B cell (primary cell): ENCODE results near the gene LELP1. TPM values are rescaled to one million over a fixed set of nuclear protein-coding genes. Genes with fewer than 3 reads are reported as not detected.

Experiments used
- ATAC-seq: fragments of 200-7000 bp; cut with Tn5 transposase; one replicate; pipeline ENCODE4 v1.10.0; 2021; ENCODE audit warnings: low read depth, mild to moderate bottlenecking, moderate number of reproducible peaks, moderate library complexity
- CTCF ChIA-PET: fragments of 350-600 bp; sonication (Branson Sonifier 250); formaldehyde crosslinking; loops from one replicate; lab custom pipeline; 2021; ENCODE audit warnings: antibody characterized with exemption, inconsistent platforms; lab: Charles Lee
- POLR2A ChIA-PET: fragments of 350-600 bp; sonication (Branson Sonifier 250); formaldehyde crosslinking; loops from one replicate; lab custom pipeline; 2021; ENCODE audit warnings: antibody characterized with exemption; lab: Charles Lee
- DNase-seq: peaks from one replicate; pipeline ENCODE4 v3.0.0; 2013
- H2AFZ ChIP-seq: 2 replicates; pipeline ENCODE4 v1.6.1; 2012; ENCODE audit warnings: mild to moderate bottlenecking, low read depth, low read length; ENCODE audit not compliant: insufficient read depth, poor library complexity, severe bottlenecking
- H3K27ac ChIP-seq, 2 donors: 1 replicate in 1 of 2; 2 replicates in 1 of 2; pipeline ENCODE4 v1.5.1; 2012 to 2013; ENCODE audit warnings: low read length in 2 of 2, mild to moderate bottlenecking in 2 of 2, moderate library complexity in 1 of 2
- H3K27me3 ChIP-seq, 4 experiments: fragments of 200-600 bp in 1 of 4; sonication (generic) in 1 of 4; replicated peaks in 1 of 4; 1 replicate in 2 of 4; 2 replicates in 2 of 4; pipeline versions ENCODE4 v1.6.1 to v1.7.0; 2013 to 2016; ENCODE audit warnings: low read length in 3 of 4, mild to moderate bottlenecking in 2 of 4, mixed read lengths in 1 of 4, moderate library complexity in 1 of 4; ENCODE audit not compliant: insufficient read depth in 4 of 4, control insufficient read depth in 3 of 4; ENCODE audit errors: control extremely low read depth in 1 of 4
- H3K36me3 ChIP-seq, 2 experiments: replicated peaks in 1 of 2; 1 replicate in 1 of 2; 2 replicates in 1 of 2; pipeline versions ENCODE4 v1.6.1 to v1.7.1; 2013; ENCODE audit warnings: low read length in 1 of 2; ENCODE audit not compliant: insufficient read depth in 2 of 2, control insufficient read depth in 1 of 2; ENCODE audit errors: control extremely low read depth in 1 of 2, extremely low read depth in 1 of 2
- H3K4me1 ChIP-seq, 2 donors: fragments of 200-600 bp in 1 of 2; sonication (generic) in 1 of 2; 1 replicate in 1 of 2; 2 replicates in 1 of 2; pipeline versions ENCODE4 v1.5.1 to v1.6.1; 2013 to 2017; ENCODE audit warnings: low read length in 2 of 2; ENCODE audit not compliant: control insufficient read depth in 2 of 2, insufficient read depth in 2 of 2
- H3K4me2 ChIP-seq: replicated peaks from 2 replicates; pipeline ENCODE3; 2012; ENCODE audit warnings: mild to moderate bottlenecking, low read depth, low read length; ENCODE audit not compliant: poor library complexity, severe bottlenecking
- H3K4me3 ChIP-seq, 5 experiments: fragments of 200-600 bp in 1 of 5; sonication (generic) in 1 of 5; 1 replicate in 3 of 5; 2 replicates in 2 of 5; pipeline versions ENCODE4 v1.5.1 to v1.7.0; 2011 to 2016; ENCODE audit warnings: low read length in 4 of 5, mild to moderate bottlenecking in 4 of 5, low read depth in 2 of 5, control low read depth in 1 of 5, moderate library complexity in 1 of 5; ENCODE audit not compliant: insufficient read depth in 1 of 5; ENCODE audit errors: control extremely low read depth in 1 of 5, extremely low read depth in 1 of 5
- H3K79me2 ChIP-seq: fragments of 200-600 bp; sonication (generic); one replicate; pipeline ENCODE4 v1.6.0; 2016; ENCODE audit warnings: low read length; ENCODE audit not compliant: control insufficient read depth, insufficient read depth
- H3K9ac ChIP-seq: fragments of 200-600 bp; sonication (generic); 2 replicates; pipeline ENCODE4 v1.6.1; 2017; ENCODE audit warnings: mild to moderate bottlenecking, low read length, moderate library complexity
- H3K9me3 ChIP-seq, 3 donors: one replicate each; pipeline versions ENCODE4 v1.6.1 to v1.7.1; 2013; ENCODE audit warnings: low read length in 2 of 3; ENCODE audit not compliant: control insufficient read depth in 2 of 3, insufficient read depth in 1 of 3; ENCODE audit errors: control extremely low read depth in 1 of 3
- H4K20me1 ChIP-seq: 2 replicates; pipeline ENCODE4 v1.6.0; 2012; ENCODE audit warnings: mild to moderate bottlenecking, low read length; ENCODE audit not compliant: insufficient read depth, control insufficient read depth, poor library complexity, severe bottlenecking
- H3K27ac Mint-ChIP-seq: one replicate; pipeline ENCODE4 v1.8.0; 2021; ENCODE audit warnings: mixed read lengths
- H3K27me3 Mint-ChIP-seq: one replicate; pipeline ENCODE4 v1.8.0; 2021; ENCODE audit warnings: mixed read lengths
- H3K4me1 Mint-ChIP-seq: one replicate; pipeline ENCODE4 v1.8.0; 2021; ENCODE audit warnings: mixed read lengths
- H3K4me3 Mint-ChIP-seq: one replicate; pipeline ENCODE4 v1.8.0; 2021; ENCODE audit warnings: mixed read lengths
- H3K9me3 Mint-ChIP-seq: one replicate; pipeline ENCODE4 v1.8.0; 2022; ENCODE audit warnings: mixed read lengths; ENCODE audit not compliant: insufficient read depth
- EZH2 ChIP-seq: IDR thresholded peaks from 2 replicates; pipeline ENCODE4 v1.6.1; 2012; ENCODE audit warnings: borderline replicate concordance, low read depth, mild to moderate bottlenecking, moderate library complexity, low read length; ENCODE audit not compliant: insufficient read depth, poor library complexity, severe bottlenecking
- WGBS: methylation state at CpG from one replicate; pipeline ENCODE4 v1.1.5; 2013; ENCODE audit warnings: missing lambda C conversion rate; ENCODE audit not compliant: insufficient coverage; 5-methylcytosine and 5-hydroxymethylcytosine counted together
- intact Hi-C: fragments of 100-400 bp; cut with micrococcal nuclease; formaldehyde crosslinking; loops from one replicate; pipeline ENCODE4 v1.10.0; 2022
- polyA plus RNA-seq: library from polyadenylated mRNA; depleted of rRNA; stranded (reverse); fragments of >200 nt; gene quantifications from 2 replicates; pipeline ENCODE4 v1.2.3, GENCODE V29; 2012
- total RNA-seq, 2 donors: library from RNA; stranded (reverse); fragments of 120-200 nt in 1 of 2; gene quantifications; 1 replicate in 1 of 2; 2 replicates in 1 of 2; pipeline versions ENCODE4 v1.2.3 to v1.2.4, GENCODE V29; 2013 to 2022
- TF ChIP-seq, protein P1 (sequence below): fragments of 200-600 bp; IDR thresholded peaks from one replicate; pipeline ENCODE4 v1.8.0; 2022; ENCODE audit warnings: antibody characterized with exemption, mild to moderate bottlenecking

LELP1 gene
- total and polyA plus RNA-seq, 2 donors (not counting 1 experiment from before 2014, with no cell fraction given): not detected

DNA sequence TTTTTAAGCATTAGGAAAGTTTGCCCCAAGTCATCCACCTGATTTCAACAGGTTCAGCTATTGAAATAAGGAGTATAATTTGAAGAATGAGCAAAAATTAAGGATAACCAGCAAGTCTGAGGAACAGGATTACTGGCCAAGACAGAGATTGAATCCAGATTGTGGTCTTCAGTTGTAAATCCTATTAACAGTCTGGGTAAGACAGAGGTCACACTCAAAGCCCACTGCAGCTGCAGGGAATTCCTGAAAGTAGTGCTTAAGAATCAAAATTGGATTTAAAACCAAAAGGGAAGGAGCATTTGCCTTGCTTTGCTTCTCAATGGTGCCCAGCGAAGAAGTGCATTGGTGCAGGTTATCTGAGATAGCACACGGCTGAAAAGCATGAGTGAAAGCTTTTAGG lies 49.8 kb downstream of the LELP1 start:
- Histone ChIP-seq H3K4me2 (no peak overlapping the region), H3K36me3 (no peaks in the 10 kb centered on the region), H3K27ac (no peak overlapping the region), H3K27me3 (peaks cover 0 to 10% (median 7%) of the 10 kb centered on the region in 4 experiments), H3K4me3 (no peak overlapping the region), H3K9me3 (no peaks in the 10 kb centered on the region), H4K20me1 (no peaks in the 10 kb centered on the region), H2AFZ (no peak overlapping the region), H3K9ac (no peak overlapping the region), H3K79me2 (no peaks in the 10 kb centered on the region), H3K4me1 (no peaks in the 10 kb centered on the region)
- TF ChIP-seq EZH2: no peak
- TF ChIP-seq, protein P1, sequence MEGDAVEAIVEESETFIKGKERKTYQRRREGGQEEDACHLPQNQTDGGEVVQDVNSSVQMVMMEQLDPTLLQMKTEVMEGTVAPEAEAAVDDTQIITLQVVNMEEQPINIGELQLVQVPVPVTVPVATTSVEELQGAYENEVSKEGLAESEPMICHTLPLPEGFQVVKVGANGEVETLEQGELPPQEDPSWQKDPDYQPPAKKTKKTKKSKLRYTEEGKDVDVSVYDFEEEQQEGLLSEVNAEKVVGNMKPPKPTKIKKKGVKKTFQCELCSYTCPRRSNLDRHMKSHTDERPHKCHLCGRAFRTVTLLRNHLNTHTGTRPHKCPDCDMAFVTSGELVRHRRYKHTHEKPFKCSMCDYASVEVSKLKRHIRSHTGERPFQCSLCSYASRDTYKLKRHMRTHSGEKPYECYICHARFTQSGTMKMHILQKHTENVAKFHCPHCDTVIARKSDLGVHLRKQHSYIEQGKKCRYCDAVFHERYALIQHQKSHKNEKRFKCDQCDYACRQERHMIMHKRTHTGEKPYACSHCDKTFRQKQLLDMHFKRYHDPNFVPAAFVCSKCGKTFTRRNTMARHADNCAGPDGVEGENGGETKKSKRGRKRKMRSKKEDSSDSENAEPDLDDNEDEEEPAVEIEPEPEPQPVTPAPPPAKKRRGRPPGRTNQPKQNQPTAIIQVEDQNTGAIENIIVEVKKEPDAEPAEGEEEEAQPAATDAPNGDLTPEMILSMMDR: no peak
- peaks cover 28% of the 10 kb centered on the region for H3K27me3 Mint-ChIP-seq
- ChIA-PET POLR2A (no interaction called here), CTCF (interaction anchor here (1.3 kb wide), 1 partner anchor 31 kb away, joined by 3 read pairs; no protein-coding TSS in a partner anchor)
- H3K4me3 Mint-ChIP-seq: no peak overlapping the region
- WGBS: 96% methylated on average over 2 of the region's 2 CpGs
- DNase-seq: no peak
- intact Hi-C loops: no loop called here
- no peaks in the 10 kb centered on the region for H3K9me3 Mint-ChIP-seq
- no peaks in the 10 kb centered on the region for H3K4me1 Mint-ChIP-seq
- H3K27ac Mint-ChIP-seq: no peak overlapping the region
- no peak for ATAC-seq

DNA sequence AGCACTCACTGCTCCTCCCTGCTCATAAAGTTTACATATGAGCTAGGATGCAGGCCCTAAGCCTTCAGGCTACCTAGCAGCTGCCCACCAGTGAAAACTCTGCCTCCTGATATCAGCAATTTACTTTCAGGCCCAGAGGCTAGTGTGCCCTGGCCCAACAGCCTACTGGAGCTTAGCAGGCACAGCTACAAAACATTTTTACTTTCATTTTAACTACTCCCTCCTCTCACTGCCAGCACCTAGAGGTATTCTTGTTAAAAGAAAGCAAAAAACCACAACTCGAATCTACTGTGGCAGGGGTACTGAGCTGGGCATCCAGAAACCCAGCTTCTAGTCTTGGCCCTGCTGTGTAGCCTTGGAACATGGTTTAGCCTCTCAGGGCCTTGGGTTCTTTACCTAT lies 50.5 kb downstream of the LELP1 start:
- Histone ChIP-seq H3K4me2 (no peak overlapping the region), H3K4me3 (no peak overlapping the region), H3K4me1 (no peaks in the 10 kb centered on the region), H3K9me3 (no peaks in the 10 kb centered on the region), H4K20me1 (no peaks in the 10 kb centered on the region), H3K79me2 (no peaks in the 10 kb centered on the region), H3K36me3 (no peaks in the 10 kb centered on the region), H3K9ac (no peak overlapping the region), H3K27ac (no peak overlapping the region), H2AFZ (no peak overlapping the region), H3K27me3 (peaks cover 0 to 10% (median 5%) of the 10 kb centered on the region in 4 experiments)
- TF ChIP-seq, protein P1: no peak
- no peak for TF ChIP-seq EZH2
- intact Hi-C loops: no loop called here
- POLR2A ChIA-PET: no interaction called here
- 50% methylated on average over 1 of the region's 1 CpG for WGBS
- Mint-ChIP-seq H3K4me3 (no peak overlapping the region), H3K4me1 (no peaks in the 10 kb centered on the region), H3K9me3 (no peaks in the 10 kb centered on the region), H3K27ac (no peak overlapping the region), H3K27me3 (peaks cover 25% of the 10 kb centered on the region)
- ATAC-seq (no peak), DNase-seq (no peak)
- CTCF ChIA-PET: interaction anchor here (0.6 to 1.3 kb wide), 3 partner anchors 26 to 63 kb away, joined by 3 to 4 read pairs (median 3); no protein-coding TSS in a partner anchor

Other genes with a start within 250 kb of the LELP1 start
- not detected in 2 replicates for gene SPRR4, start 232.8 kb upstream of the LELP1 start, total RNA-seq
- not detected in 2 replicates for gene SPRR4, start 232.8 kb upstream of the LELP1 start, polyA plus RNA-seq
- gene SPRR1A, start 219.3 kb upstream of the LELP1 start, total RNA-seq: not detected in 2 replicates
- gene SPRR1A, start 219.3 kb upstream of the LELP1 start, polyA plus RNA-seq: not detected in 2 replicates
- gene SPRR3, start 201.7 kb upstream of the LELP1 start, total RNA-seq: not detected in 2 replicates
- not detected in 2 replicates for gene SPRR3, start 201.7 kb upstream of the LELP1 start, polyA plus RNA-seq
- gene SPRR1B, start 172.2 kb upstream of the LELP1 start, total RNA-seq: not detected in 2 replicates
- gene SPRR1B, start 172.2 kb upstream of the LELP1 start, polyA plus RNA-seq: not detected in 2 replicates
- gene SPRR2D, start 162.3 kb upstream of the LELP1 start, total RNA-seq: not detected in 2 replicates
- not detected in 2 replicates for gene SPRR2D, start 162.3 kb upstream of the LELP1 start, polyA plus RNA-seq
- gene SPRR2A, start 145.9 kb upstream of the LELP1 start, total RNA-seq: not detected in 2 replicates
- not detected in 2 replicates for gene SPRR2A, start 145.9 kb upstream of the LELP1 start, polyA plus RNA-seq
- not detected in 2 replicates for gene SPRR2B, start 131.8 kb upstream of the LELP1 start, total RNA-seq
- not detected in 2 replicates for gene SPRR2B, start 131.8 kb upstream of the LELP1 start, polyA plus RNA-seq
- not detected in 2 replicates for gene SPRR2E, start 108.9 kb upstream of the LELP1 start, total RNA-seq
- not detected in 2 replicates for gene SPRR2E, start 108.9 kb upstream of the LELP1 start, polyA plus RNA-seq
- gene SPRR2F, start 89.9 kb upstream of the LELP1 start, total RNA-seq: not detected in 2 replicates
- gene SPRR2F, start 89.9 kb upstream of the LELP1 start, polyA plus RNA-seq: not detected in 2 replicates
- gene SPRR2G, start 52.5 kb upstream of the LELP1 start, total RNA-seq: not detected in 2 replicates
- gene SPRR2G, start 52.5 kb upstream of the LELP1 start, polyA plus RNA-seq: not detected in 2 replicates
- gene PRR9, start 14.2 kb downstream of the LELP1 start, total RNA-seq: not detected in 2 replicates
- not detected in 2 replicates for gene PRR9, start 14.2 kb downstream of the LELP1 start, polyA plus RNA-seq
- gene LORICRIN, start 56.3 kb downstream of the LELP1 start, total RNA-seq: 0.39 TPM in 1 of 2 replicates, not detected in the other
- gene LORICRIN, start 56.3 kb downstream of the LELP1 start, polyA plus RNA-seq: not detected in 2 replicates
- not detected in 2 replicates for gene PGLYRP3, start 109.5 kb downstream of the LELP1 start, total RNA-seq
- not detected in 2 replicates for gene PGLYRP3, start 109.5 kb downstream of the LELP1 start, polyA plus RNA-seq
- not detected in 2 replicates for gene PGLYRP4, start 145.4 kb downstream of the LELP1 start, total RNA-seq
- gene PGLYRP4, start 145.4 kb downstream of the LELP1 start, polyA plus RNA-seq: not detected in 2 replicates
- gene S100A9, start 154.4 kb downstream of the LELP1 start, total RNA-seq: 3.9 and 4.2 TPM in 2 replicates
- gene S100A9, start 154.4 kb downstream of the LELP1 start, polyA plus RNA-seq: 28.2 and 66.6 TPM in 2 replicates
- gene S100A12, start 172.2 kb downstream of the LELP1 start, total RNA-seq: not detected in 2 replicates
- 1.4 and 3.4 TPM in 2 replicates for gene S100A12, start 172.2 kb downstream of the LELP1 start, polyA plus RNA-seq
- 1.9 and 3.3 TPM in 2 replicates for gene S100A8, start 187.6 kb downstream of the LELP1 start, total RNA-seq
- gene S100A8, start 187.6 kb downstream of the LELP1 start, polyA plus RNA-seq: 8.9 and 16.7 TPM in 2 replicates
- not detected in 2 replicates for gene S100A7A, start 213.1 kb downstream of the LELP1 start, total RNA-seq
- not detected in 2 replicates for gene S100A7A, start 213.1 kb downstream of the LELP1 start, polyA plus RNA-seq